HEK293 (cell line): ENCODE data around the gene NET1.

Experiments
- CTCF ChIA-PET: fragments of 350-600 bp; formaldehyde crosslinking; extraction: SDS; loops from one replicate; lab custom pipeline; 2021; ENCODE audit warnings: antibody characterized with exemption; lab: Yijun Ruan, JAX
- POLR2A ChIA-PET: fragments of 300-600 bp; formaldehyde crosslinking; extraction: SDS; loops from one replicate; lab custom pipeline; 2020; ENCODE audit warnings: antibody characterized with exemption, inconsistent platforms; lab: Yijun Ruan, JAX
- H3K27ac ChIP-seq: fragments of 200-500 bp; sonication (Bioruptor generic); 2 replicates; pipeline ENCODE4 v1.5.1; 2014; ENCODE audit warnings: low read depth, low read length, control low read depth, inconsistent platforms; ENCODE audit errors: extremely low read depth
- H3K36me3 ChIP-seq, 2 experiments: fragments of 200-500 bp in 1 of 2; sonication (Bioruptor generic) in 1 of 2; 1 replicate in 1 of 2; 2 replicates in 1 of 2; pipeline ENCODE4 v1.5.1; 2014 to 2017; ENCODE audit warnings: inconsistent platforms in 2 of 2, low read length in 2 of 2; ENCODE audit not compliant: control insufficient read depth in 2 of 2, insufficient read depth in 1 of 2
- H3K4me1 ChIP-seq: fragments of 200-500 bp; sonication (Bioruptor generic); 2 replicates; pipeline ENCODE4 v1.5.1; 2014; ENCODE audit warnings: mild to moderate bottlenecking, low read length, inconsistent platforms; ENCODE audit not compliant: control insufficient read depth, insufficient read depth
- H3K4me3 ChIP-seq: 2 replicates; pipeline ENCODE4 v1.5.1; 2011; ENCODE audit warnings: low read depth, mild to moderate bottlenecking, control low read depth, low read length, moderate library complexity
- H3K9me3 ChIP-seq: fragments of 200-500 bp; sonication (Bioruptor generic); 2 replicates; pipeline ENCODE4 v1.5.1; 2014; ENCODE audit warnings: low read depth, low read length, inconsistent platforms; ENCODE audit not compliant: control insufficient read depth, insufficient read depth
- GLI4 ChIP-seq: fragments of 450-650 bp; formaldehyde crosslinking; IDR thresholded peaks from 2 replicates; pipeline ENCODE4 v1.5.1; 2016; ENCODE audit warnings: missing biosample characterization, missing genetic modification characterization
- MEIS1 ChIP-seq: sonication (generic); formaldehyde crosslinking; IDR thresholded peaks from 2 replicates; pipeline ENCODE4 v1.8.1; 2022; ENCODE audit warnings: missing genetic modification reagents, mild to moderate bottlenecking, borderline replicate concordance
- RBAK ChIP-seq: fragments of 450-650 bp; formaldehyde crosslinking; IDR thresholded peaks from 2 replicates; pipeline ENCODE4 v1.5.1; 2016; ENCODE audit warnings: missing biosample characterization, missing genetic modification characterization
- REPIN1 ChIP-seq: fragments of 450-650 bp; formaldehyde crosslinking; IDR thresholded peaks from 2 replicates; pipeline ENCODE4 v1.5.1; 2017; ENCODE audit warnings: missing biosample characterization, missing genetic modification characterization, low read depth
- SCRT1 ChIP-seq: fragments of 450-650 bp; formaldehyde crosslinking; IDR thresholded peaks from 2 replicates; pipeline ENCODE4 v1.5.1; 2016; ENCODE audit warnings: missing biosample characterization, missing genetic modification characterization, borderline replicate concordance
- SETDB1 ChIP-seq: IDR thresholded peaks from one replicate; pipeline ENCODE4 v1.6.1; 2017; ENCODE audit warnings: mild to moderate bottlenecking, low read length, moderate library complexity, mixed read lengths; ENCODE audit not compliant: insufficient read length
- SP3 ChIP-seq: fragments of 450-650 bp; formaldehyde crosslinking; IDR thresholded peaks from 2 replicates; pipeline ENCODE4 v1.5.1; 2016; ENCODE audit warnings: missing biosample characterization, missing genetic modification characterization
- ZBTB1 ChIP-seq: fragments of 450-650 bp; formaldehyde crosslinking; IDR thresholded peaks from 2 replicates; pipeline ENCODE4 v1.5.1; 2016; ENCODE audit warnings: missing biosample characterization, missing genetic modification characterization
- ZBTB11 ChIP-seq: fragments of 450-650 bp; formaldehyde crosslinking; conservative IDR thresholded peaks from 2 replicates; pipeline ENCODE4 v1.5.1; 2016; ENCODE audit warnings: low read depth, missing biosample characterization, missing genetic modification characterization
- ZBTB44 ChIP-seq: fragments of 450-650 bp; IDR thresholded peaks from 2 replicates; pipeline ENCODE4 v1.5.1; 2018; ENCODE audit warnings: missing biosample characterization, mild to moderate bottlenecking, missing genetic modification characterization
- ZEB2 ChIP-seq: fragments of 450-650 bp; formaldehyde crosslinking; IDR thresholded peaks from 2 replicates; pipeline ENCODE4 v1.5.1; 2016; ENCODE audit warnings: missing biosample characterization, missing genetic modification characterization
- ZNF138 ChIP-seq: fragments of 450-650 bp; formaldehyde crosslinking; IDR thresholded peaks from 2 replicates; pipeline ENCODE4 v1.5.1; 2016; ENCODE audit warnings: missing biosample characterization, missing genetic modification characterization, borderline replicate concordance
- ZNF2 ChIP-seq: fragments of 450-650 bp; formaldehyde crosslinking; IDR thresholded peaks from 2 replicates; pipeline ENCODE4 v1.5.1; 2016; ENCODE audit warnings: missing biosample characterization, missing genetic modification characterization
- ZNF202 ChIP-seq: fragments of 450-650 bp; formaldehyde crosslinking; IDR thresholded peaks from 2 replicates; pipeline ENCODE4 v1.5.1; 2016; ENCODE audit warnings: missing biosample characterization, missing genetic modification characterization, borderline replicate concordance
- ZNF239 ChIP-seq: fragments of 450-650 bp; formaldehyde crosslinking; IDR thresholded peaks from 2 replicates; pipeline ENCODE4 v1.5.1; 2016; ENCODE audit warnings: missing biosample characterization, missing genetic modification characterization
- ZNF248 ChIP-seq: fragments of 450-650 bp; formaldehyde crosslinking; IDR thresholded peaks from 2 replicates; pipeline ENCODE4 v1.5.1; 2017; ENCODE audit warnings: missing biosample characterization, missing genetic modification characterization
- ZNF292 ChIP-seq: fragments of 450-650 bp; formaldehyde crosslinking; IDR thresholded peaks from 2 replicates; pipeline ENCODE4 v1.5.1; 2016; ENCODE audit warnings: low read depth, missing biosample characterization, missing genetic modification characterization, borderline replicate concordance
- ZNF37A ChIP-seq: fragments of 450-650 bp; IDR thresholded peaks from 2 replicates; pipeline ENCODE4 v1.5.1; 2018; ENCODE audit warnings: missing biosample characterization, missing genetic modification characterization
- ZNF391 ChIP-seq: fragments of 450-650 bp; formaldehyde crosslinking; IDR thresholded peaks from 2 replicates; pipeline ENCODE4 v1.5.1; 2016; ENCODE audit warnings: low read depth, missing biosample characterization, missing genetic modification characterization, borderline replicate concordance
- ZNF423 ChIP-seq: fragments of 450-650 bp; formaldehyde crosslinking; IDR thresholded peaks from 2 replicates; pipeline ENCODE4 v1.5.1; 2016; ENCODE audit warnings: missing biosample characterization, missing genetic modification characterization
- ZNF426 ChIP-seq: fragments of 450-650 bp; formaldehyde crosslinking; IDR thresholded peaks from 2 replicates; pipeline ENCODE4 v1.5.1; 2017; ENCODE audit warnings: missing biosample characterization, missing genetic modification characterization, mild to moderate bottlenecking, inconsistent platforms, moderate library complexity
- ZNF561 ChIP-seq: fragments of 450-650 bp; IDR thresholded peaks from 2 replicates; pipeline ENCODE4 v1.5.1; 2018; ENCODE audit warnings: missing biosample characterization, missing genetic modification characterization, borderline replicate concordance
- ZNF677 ChIP-seq: fragments of 450-650 bp; IDR thresholded peaks from 2 replicates; pipeline ENCODE4 v1.5.0; 2018; ENCODE audit warnings: missing biosample characterization, mild to moderate bottlenecking, missing genetic modification characterization, moderate library complexity
- ZNF692 ChIP-seq: fragments of 450-650 bp; formaldehyde crosslinking; IDR thresholded peaks from 2 replicates; pipeline ENCODE4 v1.5.1; 2016; ENCODE audit warnings: missing biosample characterization, missing genetic modification characterization
- ZNF768 ChIP-seq: fragments of 450-650 bp; formaldehyde crosslinking; IDR thresholded peaks from 2 replicates; pipeline ENCODE4 v1.5.1; 2018; ENCODE audit warnings: missing biosample characterization, mild to moderate bottlenecking, missing genetic modification characterization

NET1 gene

GRCh38 chr10:5418584-5418983 lies 6.2 kb downstream of the NET1 start:
- ChIA-PET CTCF (interaction anchor here (0.5 to 0.9 kb wide), 3 partner anchors 14 to 205 kb away, joined by 3 to 4 read pairs (median 3); no protein-coding TSS in a partner anchor), POLR2A (no interaction called here)
- TF ChIP-seq SCRT1 (tag by site-specific recombination) (no peak), ZNF37A (tag by site-specific recombination) (no peak), SETDB1 (peak; percentile 81), ZNF426 (tag by site-specific recombination) (no peak)

GRCh38 chr10:5419466-5420094 lies 7.2 kb downstream of the NET1 start:
- no peak for TF ChIP-seq ZNF138
- no peak for TF ChIP-seq SETDB1
- TF ChIP-seq ZNF692 (tag by site-specific recombination) = no peak
- TF ChIP-seq ZNF677 (tag by site-specific recombination) = peak; percentile 90
- TF ChIP-seq SP3 (tag by site-specific recombination) = no peak
- no peak for TF ChIP-seq MEIS1 (CRISPR knock-in tag)
- no peak for TF ChIP-seq REPIN1 (tag by site-specific recombination)
- ChIA-PET POLR2A (no interaction called here), CTCF (interaction anchor here (0.7 kb wide), 1 partner anchor 17 kb away, joined by 3 read pairs; no protein-coding TSS in a partner anchor)
- no peaks in the 10 kb centered on the region for H3K4me1 ChIP-seq
- H3K27ac ChIP-seq = no peak overlapping the region
- no peak overlapping the region for H3K4me3 ChIP-seq
- peaks cover 0 to 6% of the 10 kb centered on the region in 2 experiments; a peak in 1 of 3 replicates for H3K36me3 ChIP-seq
- no peaks in the 10 kb centered on the region for H3K9me3 ChIP-seq

More at GRCh38 chr10:5418584-5418983, 6.2 kb downstream of the NET1 start:
- H3K4me1 ChIP-seq = no peaks in the 10 kb centered on the region
- H3K36me3 ChIP-seq = peaks cover 0 to 6% of the 10 kb centered on the region in 2 experiments; a peak in 1 of 3 replicates
- no peak overlapping the region for H3K27ac ChIP-seq
- H3K9me3 ChIP-seq = no peaks in the 10 kb centered on the region
- H3K4me3 ChIP-seq = no peak overlapping the region

- Histone ChIP-seq H3K27ac (no peak overlapping the region), H3K9me3 (no peaks in the 10 kb centered on the region), H3K4me1 (no peaks in the 10 kb centered on the region), H3K4me3 (no peak overlapping the region), H3K36me3 (peaks cover 0 to 3% of the 10 kb centered on the region in 2 experiments; a peak in 2 of 3 replicates)
- CTCF ChIA-PET = interaction anchor here (0.7 to 4.4 kb wide), 4 partner anchors 11 to 727 kb away, joined by 3 to 39 read pairs (median 3); no protein-coding TSS in a partner anchor
- POLR2A ChIA-PET = no interaction called here
- TF ChIP-seq ZNF423 (tag by site-specific recombination) = no peak
- no peak for TF ChIP-seq RBAK (tag by site-specific recombination)
- TF ChIP-seq ZNF2 (tag by site-specific recombination) = no peak
- no peak for TF ChIP-seq ZNF768
- no peak for TF ChIP-seq ZNF202 (tag by site-specific recombination)
- no peak for TF ChIP-seq ZNF292 (tag by site-specific recombination)
- no peak for TF ChIP-seq ZNF248 (tag by site-specific recombination)
- no peak for TF ChIP-seq ZNF138
- no peak for TF ChIP-seq GLI4
- TF ChIP-seq ZNF391 (tag by site-specific recombination) = no peak
- TF ChIP-seq ZNF561 (tag by site-specific recombination) = no peak
- no peak for TF ChIP-seq ZBTB11 (tag by site-specific recombination)
- TF ChIP-seq ZBTB1 (tag by site-specific recombination) = no peak
- no peak for TF ChIP-seq ZBTB44 (tag by site-specific recombination)
- no peak for TF ChIP-seq ZNF239 (tag by site-specific recombination)
- no peak for TF ChIP-seq ZEB2 (tag by site-specific recombination)
Measured at GRCh38 chr10:5423771-5424170, 11.4 kb downstream of the NET1 start.
